Ascending aorta (tissue), 2 donors: Measurements from ENCODE around the gene ARL8B. TPM values are rescaled to one million over a fixed set of nuclear protein-coding genes. Genes with fewer than 3 reads are reported as not detected.

Experiments
- DNase-seq, 2 donors: peaks; one replicate each; pipeline ENCODE4 v3.0.0-alpha.2; 2019; ENCODE audit warnings: low spot score in 2 of 2
- H3K27ac ChIP-seq, 2 donors: fragments of 200-600 bp; sonication (generic); one replicate each; pipeline ENCODE4 v1.5.1; 2016 to 2017; ENCODE audit warnings: mild to moderate bottlenecking in 1 of 2
- H3K27me3 ChIP-seq: fragments of 200-600 bp; sonication (generic); one replicate; pipeline ENCODE4 v1.5.1; 2017
- H3K36me3 ChIP-seq, 2 donors: fragments of 200-600 bp; sonication (generic); one replicate each; pipeline ENCODE4 v1.5.1; 2016
- H3K4me1 ChIP-seq, 2 donors: fragments of 200-600 bp; sonication (generic); one replicate each; pipeline ENCODE4 v1.5.1; 2016 to 2017; ENCODE audit warnings: mild to moderate bottlenecking in 1 of 2
- H3K4me3 ChIP-seq, 2 donors: fragments of 200-600 bp; sonication (generic); one replicate each; pipeline ENCODE4 v1.5.1; 2016 to 2017; ENCODE audit warnings: mild to moderate bottlenecking in 1 of 2
- H3K9me3 ChIP-seq, 2 donors: fragments of 200-600 bp; sonication (generic); one replicate each; pipeline ENCODE4 v1.5.1; 2016
- CTCF ChIP-seq, 3 experiments: fragments of 200-600 bp in 2 of 3; fragments of 450-650 bp in 1 of 3; sonication (generic) in 2 of 3; IDR thresholded peaks; one replicate each; pipeline ENCODE4 v1.5.1; 2016 to 2019; ENCODE audit warnings: antibody characterized with exemption in 3 of 3, mild to moderate bottlenecking in 1 of 3, moderate library complexity in 1 of 3
- intact Hi-C: fragments of 100-400 bp; cut with DNase I; formaldehyde crosslinking; loops from one replicate; pipeline ENCODE4 v1.15.1; 2023
- total RNA-seq: library from RNA; depleted of rRNA; stranded (reverse); fragments of >200 nt; gene quantifications from one replicate; pipeline ENCODE4 v1.1.0, GENCODE V29; 2016

ARL8B gene
- total RNA-seq, 1 donor from 2014 or later: 6.4 TPM

DNA sequence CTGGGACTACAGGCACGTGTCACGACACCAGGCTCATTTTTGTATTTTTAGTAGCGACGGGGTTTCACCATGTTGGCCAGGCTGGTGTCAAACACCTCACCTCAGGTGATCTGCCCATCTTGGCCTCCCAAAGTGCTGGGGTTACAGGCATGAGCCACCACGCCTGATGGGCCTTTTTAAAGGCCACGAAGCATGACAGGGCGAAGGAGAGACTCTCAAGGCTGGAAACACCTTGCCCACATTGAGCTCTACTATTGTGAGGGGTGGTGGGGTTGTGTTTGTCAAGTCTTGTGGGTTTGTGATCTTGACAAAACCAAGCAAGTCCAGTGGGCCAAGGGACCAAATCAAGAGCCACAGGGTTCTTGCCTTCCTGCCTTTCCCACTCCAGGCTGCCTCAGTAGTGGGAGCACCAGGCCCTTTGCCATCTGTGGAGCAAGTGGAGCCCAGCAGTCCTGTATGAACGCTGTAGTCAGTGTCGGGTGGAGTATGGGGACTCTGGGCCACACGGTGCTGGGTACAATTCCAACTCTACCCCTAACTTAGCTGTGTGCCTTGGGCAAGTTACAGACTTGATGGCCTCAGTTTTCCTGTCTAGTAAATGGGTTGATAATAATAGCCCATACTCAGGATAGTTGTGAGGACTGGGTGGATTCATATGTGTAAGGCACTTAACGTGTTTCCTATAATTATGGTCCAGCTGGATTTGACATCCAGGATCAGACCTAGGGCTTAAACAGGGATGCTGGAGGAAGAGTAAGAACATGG, 98.8 kb downstream of the ARL8B start:
- Histone ChIP-seq H3K9me3 (no peaks in the 10 kb centered on the region), H3K27me3 (no peaks in the 10 kb centered on the region), H3K4me3 (no peak overlapping the region), H3K27ac (no peak overlapping the region), H3K36me3 (peaks cover 13 to 21% of the 10 kb centered on the region in 2 donors), H3K4me1 (no peaks in the 10 kb centered on the region)
- TF ChIP-seq CTCF (IDR thresholded peaks at IDR 0.05): no peak
- intact Hi-C loops: no loop called here
- DNase-seq: no peak

GRCh38 chr3:5221701-5222100, 99.6 kb downstream of the ARL8B start:
- peaks cover 6 to 13% of the 10 kb centered on the region in 2 donors for H3K36me3 ChIP-seq
- no peaks in the 10 kb centered on the region for H3K9me3 ChIP-seq
- H3K27me3 ChIP-seq: no peaks in the 10 kb centered on the region
- TF ChIP-seq CTCF (IDR thresholded peaks at IDR 0.05): no peak
- intact Hi-C loops: no loop called here
- DNase-seq: no peak
- no peak overlapping the region for H3K4me3 ChIP-seq
- no peak overlapping the region for H3K27ac ChIP-seq
- H3K4me1 ChIP-seq: no peaks in the 10 kb centered on the region

- TF ChIP-seq CTCF (IDR thresholded peaks at IDR 0.05): no peak
- Histone ChIP-seq H3K9me3 (no peaks in the 10 kb centered on the region), H3K27ac (no peak overlapping the region), H3K27me3 (no peaks in the 10 kb centered on the region), H3K36me3 (peaks cover 0 to 6% of the 10 kb centered on the region in 2 donors), H3K4me3 (no peak overlapping the region), H3K4me1 (no peaks in the 10 kb centered on the region)
- intact Hi-C loops: no loop called here
- no peak for DNase-seq
These were observed 100.4 kb downstream of the ARL8B start for GRCh38 chr3:5222283-5223005.

DNA sequence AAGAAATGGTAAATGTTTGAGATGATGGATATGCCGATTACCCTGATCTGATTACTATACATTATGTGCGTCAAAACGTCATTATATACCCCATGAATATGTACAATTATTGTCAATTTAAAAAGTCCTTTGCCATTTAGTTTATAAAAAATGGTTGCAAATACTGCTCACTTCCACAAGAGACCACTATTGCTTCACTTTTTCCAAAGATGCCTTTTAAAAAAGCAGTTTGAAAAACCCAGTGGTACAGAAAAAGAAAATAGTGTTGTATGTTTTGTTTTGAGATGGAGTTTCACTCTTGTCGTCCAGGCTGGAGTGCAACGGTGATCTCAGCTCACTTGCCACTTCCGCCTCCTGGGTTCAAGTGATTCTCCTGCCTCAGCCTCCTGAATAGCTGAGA, 104.7 kb downstream of the ARL8B start:
- no peaks in the 10 kb centered on the region for H3K27me3 ChIP-seq
- no peak overlapping the region for H3K27ac ChIP-seq
- DNase-seq: no peak
- no peaks in the 10 kb centered on the region for H3K4me1 ChIP-seq
- peak in 1 of 3 experiments; percentile 43 for TF ChIP-seq CTCF (IDR thresholded peaks at IDR 0.05)
- H3K36me3 ChIP-seq: no peaks in the 10 kb centered on the region
- no peak overlapping the region for H3K4me3 ChIP-seq
- no peaks in the 10 kb centered on the region for H3K9me3 ChIP-seq
- intact Hi-C loops: no loop called here

- intact Hi-C loops: no loop called here
These were observed 105.7 kb downstream of the ARL8B start for GRCh38 chr3:5227812-5228211.

More at GRCh38 chr3:5227812-5228211, 105.7 kb downstream of the ARL8B start:
- Histone ChIP-seq H3K4me3 (no peak overlapping the region), H3K4me1 (no peaks in the 10 kb centered on the region), H3K27me3 (no peaks in the 10 kb centered on the region), H3K27ac (no peak overlapping the region), H3K36me3 (no peaks in the 10 kb centered on the region), H3K9me3 (no peaks in the 10 kb centered on the region)
- no peak for DNase-seq
- no peak for TF ChIP-seq CTCF (IDR thresholded peaks at IDR 0.05)
